Caco-2 (cell line): ENCODE data around the gene RPS18. TPM values are rescaled to one million over a fixed set of nuclear protein-coding genes. Genes with fewer than 3 reads are reported as not detected.

Experiments used
- BruUV-seq: library from RNA; stranded (reverse); fragments of 400-500 nt; replicated peaks from 2 replicates; lab custom pipeline; 2021; lab: Mats Ljungman, UMichigan
- CTCF ChIA-PET: fragments of 300-600 bp; sonication (Branson Sonifier 250); formaldehyde crosslinking; loops from one replicate; lab custom pipeline; 2022; ENCODE audit warnings: antibody characterized with exemption; lab: Charles Lee
- POLR2A ChIA-PET: fragments of 300-600 bp; sonication (Branson Sonifier 250); formaldehyde crosslinking; loops from one replicate; lab custom pipeline; 2022; ENCODE audit warnings: antibody characterized with exemption; lab: Charles Lee
- DNase-seq, 2 experiments: peaks; one replicate each; pipeline versions ENCODE4 v3.0.0 to v3.0.0-alpha.2; 2020 to 2022
- H3K27me3 ChIP-seq: replicated peaks from 2 replicates; pipeline ENCODE4 v1.6.0; 2011; ENCODE audit warnings: low read length; ENCODE audit not compliant: control insufficient read depth, insufficient read depth
- H3K36me3 ChIP-seq: 2 replicates; pipeline ENCODE4 v1.5.1; 2011; ENCODE audit warnings: low read length; ENCODE audit not compliant: control insufficient read depth, insufficient read depth
- H3K4me1 ChIP-seq: fragments of 250-450 bp; sonication (Bioruptor Pico); 2 replicates; pipeline ENCODE4 v1.5.1; 2020; ENCODE audit warnings: mild to moderate bottlenecking
- H3K4me3 ChIP-seq: 2 replicates; pipeline ENCODE4 v1.5.1; 2011; ENCODE audit warnings: low read depth, mild to moderate bottlenecking, control low read depth, low read length
- H3K9me3 ChIP-seq: fragments of 250-450 bp; sonication (Bioruptor Pico); 2 replicates; pipeline ENCODE4 v1.5.1; 2020; ENCODE audit warnings: mild to moderate bottlenecking, moderate library complexity
- H3K27ac Mint-ChIP-seq: one replicate; pipeline ENCODE4 v1.8.0; 2022; ENCODE audit warnings: mixed read lengths; ENCODE audit not compliant: unreplicated experiment
- H3K27me3 Mint-ChIP-seq: one replicate; pipeline ENCODE4 v1.8.0; 2022; ENCODE audit warnings: mixed read lengths; ENCODE audit not compliant: insufficient read depth, unreplicated experiment
- H3K36me3 Mint-ChIP-seq: one replicate; pipeline ENCODE4 v1.8.0; 2022; ENCODE audit warnings: mild to moderate bottlenecking, mixed read lengths; ENCODE audit not compliant: insufficient read depth, unreplicated experiment
- H3K4me1 Mint-ChIP-seq: one replicate; pipeline ENCODE4 v1.8.0; 2022; ENCODE audit warnings: low read depth, mixed read lengths; ENCODE audit not compliant: unreplicated experiment
- H3K4me3 Mint-ChIP-seq: one replicate; pipeline ENCODE4 v1.8.0; 2022; ENCODE audit warnings: mild to moderate bottlenecking, moderate library complexity, mixed read lengths; ENCODE audit not compliant: unreplicated experiment
- H3K9me3 Mint-ChIP-seq: one replicate; pipeline ENCODE4 v1.8.0; 2022; ENCODE audit warnings: mixed read lengths; ENCODE audit not compliant: unreplicated experiment
- intact Hi-C: fragments of 100-400 bp; cut with micrococcal nuclease; formaldehyde crosslinking; loops from one replicate; pipeline ENCODE4 v1.10.0; 2022; ENCODE audit not compliant: unreplicated experiment
- total RNA-seq: library from RNA; stranded (reverse); gene quantifications from 2 replicates; pipeline ENCODE4 v1.2.3, GENCODE V29; 2022
- TF ChIP-seq, protein P1 (sequence below), 2 experiments: fragments of 200-600 bp in 1 of 2; IDR thresholded peaks; 1 replicate in 1 of 2; 2 replicates in 1 of 2; pipeline versions ENCODE4 v1.5.1 to v1.8.0; 2011 to 2022; ENCODE audit warnings: antibody characterized with exemption in 1 of 2, control low read depth in 1 of 2, inconsistent platforms in 1 of 2, low read depth in 1 of 2, low read length in 1 of 2, mild to moderate bottlenecking in 1 of 2, moderate library complexity in 1 of 2; ENCODE audit not compliant: insufficient read depth in 1 of 2, severe bottlenecking in 1 of 2, unreplicated experiment in 1 of 2

Gene RPS18
- total RNA-seq, 1 experiment from 2014 or later, result 2,340 TPM

DNA sequence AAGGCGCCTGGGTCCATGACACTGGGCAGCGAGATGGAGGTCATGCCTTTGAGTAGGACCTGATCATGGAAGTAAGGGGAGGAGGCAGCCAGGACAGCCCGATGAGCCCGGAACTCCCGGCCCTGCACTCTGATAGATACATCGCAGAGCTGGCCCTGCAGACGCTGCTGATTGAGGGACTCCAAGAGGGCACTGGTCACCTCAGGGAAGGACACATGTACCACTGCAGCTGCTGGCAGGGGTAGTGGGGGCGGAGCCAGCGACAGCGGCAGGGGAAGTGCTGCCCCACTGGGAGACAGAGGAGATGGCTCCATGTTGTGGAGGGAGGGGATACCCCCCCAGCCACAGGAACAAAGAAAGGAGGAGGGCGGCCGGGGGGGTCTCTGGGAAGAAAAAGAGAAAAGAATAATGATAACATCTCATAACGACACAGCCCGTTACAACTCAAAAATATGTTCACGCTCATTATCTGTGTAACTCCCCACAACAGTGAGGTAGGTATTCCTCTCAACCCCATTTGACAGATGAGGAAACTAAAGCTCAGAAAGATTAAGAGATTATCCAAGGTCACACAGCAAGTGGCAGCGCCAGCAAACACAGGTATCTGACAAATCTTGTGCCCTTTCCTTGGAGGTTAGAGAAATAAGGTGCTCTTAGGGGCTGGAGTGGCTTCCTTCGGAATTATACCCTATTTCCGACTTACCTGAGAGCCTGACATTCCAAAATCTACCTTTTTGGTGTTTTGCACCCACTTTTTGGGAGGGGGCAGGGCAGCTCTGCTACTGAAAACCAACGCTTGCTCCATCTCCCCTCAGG, 44.9 kb downstream of the RPS18 start:
- Histone ChIP-seq H3K4me1 (peaks cover 22% of the 10 kb centered on the region), H3K4me3 (peak overlapping the region; percentile 73), H3K9me3 (no peaks in the 10 kb centered on the region), H3K36me3 (peaks cover 5% of the 10 kb centered on the region), H3K27me3 (no peaks in the 10 kb centered on the region)
- Mint-ChIP-seq H3K36me3 (peaks cover 61% of the 10 kb centered on the region), H3K27ac (peak overlapping the region; percentile 90), H3K4me3 (peak overlapping the region; percentile 89), H3K27me3 (no peaks in the 10 kb centered on the region), H3K4me1 (peaks cover 38% of the 10 kb centered on the region), H3K9me3 (no peaks in the 10 kb centered on the region)
- no peak for DNase-seq
- ChIA-PET CTCF (no interaction called here), POLR2A (interaction anchor here (0.6 to 1.9 kb wide), 4 partner anchors 18 to 43 kb away, joined by 7 to 22 read pairs (median 14); partner anchors contain the start of genes PFDN6, RGL2 and WDR46)
- TF ChIP-seq, protein P1, sequence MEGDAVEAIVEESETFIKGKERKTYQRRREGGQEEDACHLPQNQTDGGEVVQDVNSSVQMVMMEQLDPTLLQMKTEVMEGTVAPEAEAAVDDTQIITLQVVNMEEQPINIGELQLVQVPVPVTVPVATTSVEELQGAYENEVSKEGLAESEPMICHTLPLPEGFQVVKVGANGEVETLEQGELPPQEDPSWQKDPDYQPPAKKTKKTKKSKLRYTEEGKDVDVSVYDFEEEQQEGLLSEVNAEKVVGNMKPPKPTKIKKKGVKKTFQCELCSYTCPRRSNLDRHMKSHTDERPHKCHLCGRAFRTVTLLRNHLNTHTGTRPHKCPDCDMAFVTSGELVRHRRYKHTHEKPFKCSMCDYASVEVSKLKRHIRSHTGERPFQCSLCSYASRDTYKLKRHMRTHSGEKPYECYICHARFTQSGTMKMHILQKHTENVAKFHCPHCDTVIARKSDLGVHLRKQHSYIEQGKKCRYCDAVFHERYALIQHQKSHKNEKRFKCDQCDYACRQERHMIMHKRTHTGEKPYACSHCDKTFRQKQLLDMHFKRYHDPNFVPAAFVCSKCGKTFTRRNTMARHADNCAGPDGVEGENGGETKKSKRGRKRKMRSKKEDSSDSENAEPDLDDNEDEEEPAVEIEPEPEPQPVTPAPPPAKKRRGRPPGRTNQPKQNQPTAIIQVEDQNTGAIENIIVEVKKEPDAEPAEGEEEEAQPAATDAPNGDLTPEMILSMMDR (IDR thresholded peaks at IDR 0.05; ENCODE audit: insufficient read depth in 1 of 2, low read depth in 1 of 2, low read length in 1 of 2, severe bottlenecking in 1 of 2, unreplicated experiment in 1 of 2), result no peak
- no TSS peak for BruUV-seq
- intact Hi-C loops, result no loop called here

GRCh38 chr6:33317419-33317668, 45.5 kb downstream of the RPS18 start:
- no TSS peak for BruUV-seq
- Mint-ChIP-seq H3K27ac (peak overlapping the region; percentile 90), H3K4me1 (peaks cover 43% of the 10 kb centered on the region), H3K4me3 (peak overlapping the region; percentile 89), H3K9me3 (no peaks in the 10 kb centered on the region), H3K36me3 (peaks cover 64% of the 10 kb centered on the region), H3K27me3 (no peaks in the 10 kb centered on the region)
- ChIA-PET POLR2A (interaction anchor here (0.5 to 1.9 kb wide), 14 partner anchors 8 to 345 kb away, joined by 3 to 22 read pairs (median 6); partner anchors contain the start of genes CUTA, KIFC1, PFDN6 and RGL2), CTCF (interaction anchor here (0.5 to 2.0 kb wide), 9 partner anchors 18 to 109 kb away, joined by 3 to 21 read pairs (median 6); partner anchors contain the start of genes RGL2, RPS18 and VPS52)
- Histone ChIP-seq H3K9me3 (no peaks in the 10 kb centered on the region), H3K4me1 (peaks cover 22% of the 10 kb centered on the region), H3K36me3 (peaks cover 5% of the 10 kb centered on the region), H3K4me3 (peak overlapping the region; percentile 73), H3K27me3 (no peaks in the 10 kb centered on the region)
- no peak for DNase-seq
- intact Hi-C loops, result no loop called here
- TF ChIP-seq, protein P1 (IDR thresholded peaks at IDR 0.05; ENCODE audit: insufficient read depth in 1 of 2, low read depth in 1 of 2, low read length in 1 of 2, severe bottlenecking in 1 of 2, unreplicated experiment in 1 of 2), result no peak

GRCh38 chr6:33317669-33318425, 46.0 kb downstream of the RPS18 start, which contains the start of gene ZBTB22:
Gene ZBTB22 (minus strand): TSS chr6:33317744. CDS start chr6:33316916, 828 bp downstream.
- BruUV-seq, result TSS peak; percentile 35
- Mint-ChIP-seq H3K27ac (peak within 1 kb of the TSS; percentile 90), H3K27me3 (no peaks in the 10 kb centered on the region), H3K4me1 (peaks cover 45% of the 10 kb centered on the region), H3K4me3 (peak within 1 kb of the TSS; percentile 89), H3K36me3 (peaks cover 64% of the 10 kb centered on the region), H3K9me3 (no peaks in the 10 kb centered on the region)
- peak; percentile 98 to 99 for DNase-seq
- H3K27me3 ChIP-seq, result no peaks in the 10 kb centered on the region
- ChIA-PET POLR2A (interaction anchor here (0.5 to 1.9 kb wide), 18 partner anchors 8 to 1498 kb away, joined by 3 to 22 read pairs (median 4); partner anchors contain the start of genes CUTA, KIFC1, PFDN6 and RGL2), CTCF (interaction anchor here (0.5 to 2.0 kb wide), 13 partner anchors 18 to 433 kb away, joined by 3 to 21 read pairs (median 4); partner anchors contain the start of genes RGL2, RPS18 and VPS52)
- TF ChIP-seq, protein P1 (IDR thresholded peaks at IDR 0.05; ENCODE audit: insufficient read depth in 1 of 2, low read depth in 1 of 2, low read length in 1 of 2, severe bottlenecking in 1 of 2, unreplicated experiment in 1 of 2), result no peak
- peaks cover 5% of the 10 kb centered on the region for H3K36me3 ChIP-seq
- H3K4me1 ChIP-seq, result peaks cover 22% of the 10 kb centered on the region
- H3K4me3 ChIP-seq, result peak within 1 kb of the TSS; percentile 73
- H3K9me3 ChIP-seq, result no peaks in the 10 kb centered on the region
- intact Hi-C loops, result no loop called here
